ENCODE data around the gene GULP1.

DNA sequence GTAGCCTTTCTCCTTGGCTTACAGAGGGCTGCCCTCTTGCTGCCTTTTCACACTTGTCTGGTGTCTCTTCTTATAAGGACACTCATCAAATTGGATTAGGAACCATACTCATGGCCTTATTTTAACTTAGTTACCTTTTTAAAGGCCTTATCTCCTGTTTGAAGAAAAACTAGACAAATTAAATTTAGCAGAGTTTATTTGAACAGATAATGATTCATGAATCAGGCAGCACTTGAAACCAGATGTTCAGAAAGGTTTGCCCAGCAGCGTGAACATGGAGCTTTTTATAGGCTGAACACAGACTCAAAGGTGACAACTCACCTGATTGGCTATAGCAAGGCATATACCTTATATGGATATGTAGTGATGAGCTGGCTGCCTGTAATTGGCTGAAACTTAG lies 238.0 kb downstream of the GULP1 start:
- TF ChIP-seq POLR2AphosphoS5 (IDR thresholded peaks at IDR 0.05; ENCODE audit: low read depth, low read length) = no peak
- TF ChIP-seq, protein P1, sequence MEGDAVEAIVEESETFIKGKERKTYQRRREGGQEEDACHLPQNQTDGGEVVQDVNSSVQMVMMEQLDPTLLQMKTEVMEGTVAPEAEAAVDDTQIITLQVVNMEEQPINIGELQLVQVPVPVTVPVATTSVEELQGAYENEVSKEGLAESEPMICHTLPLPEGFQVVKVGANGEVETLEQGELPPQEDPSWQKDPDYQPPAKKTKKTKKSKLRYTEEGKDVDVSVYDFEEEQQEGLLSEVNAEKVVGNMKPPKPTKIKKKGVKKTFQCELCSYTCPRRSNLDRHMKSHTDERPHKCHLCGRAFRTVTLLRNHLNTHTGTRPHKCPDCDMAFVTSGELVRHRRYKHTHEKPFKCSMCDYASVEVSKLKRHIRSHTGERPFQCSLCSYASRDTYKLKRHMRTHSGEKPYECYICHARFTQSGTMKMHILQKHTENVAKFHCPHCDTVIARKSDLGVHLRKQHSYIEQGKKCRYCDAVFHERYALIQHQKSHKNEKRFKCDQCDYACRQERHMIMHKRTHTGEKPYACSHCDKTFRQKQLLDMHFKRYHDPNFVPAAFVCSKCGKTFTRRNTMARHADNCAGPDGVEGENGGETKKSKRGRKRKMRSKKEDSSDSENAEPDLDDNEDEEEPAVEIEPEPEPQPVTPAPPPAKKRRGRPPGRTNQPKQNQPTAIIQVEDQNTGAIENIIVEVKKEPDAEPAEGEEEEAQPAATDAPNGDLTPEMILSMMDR (IDR thresholded peaks at IDR 0.05 in 2 of 3, conservative IDR thresholded peaks at IDR 0.05 in 1 of 3; ENCODE audit: borderline replicate concordance in 1 of 3, insufficient read depth in 1 of 3, low read depth in 2 of 3, low read length in 2 of 3) = no peak
- TF ChIP-seq, protein P2, sequence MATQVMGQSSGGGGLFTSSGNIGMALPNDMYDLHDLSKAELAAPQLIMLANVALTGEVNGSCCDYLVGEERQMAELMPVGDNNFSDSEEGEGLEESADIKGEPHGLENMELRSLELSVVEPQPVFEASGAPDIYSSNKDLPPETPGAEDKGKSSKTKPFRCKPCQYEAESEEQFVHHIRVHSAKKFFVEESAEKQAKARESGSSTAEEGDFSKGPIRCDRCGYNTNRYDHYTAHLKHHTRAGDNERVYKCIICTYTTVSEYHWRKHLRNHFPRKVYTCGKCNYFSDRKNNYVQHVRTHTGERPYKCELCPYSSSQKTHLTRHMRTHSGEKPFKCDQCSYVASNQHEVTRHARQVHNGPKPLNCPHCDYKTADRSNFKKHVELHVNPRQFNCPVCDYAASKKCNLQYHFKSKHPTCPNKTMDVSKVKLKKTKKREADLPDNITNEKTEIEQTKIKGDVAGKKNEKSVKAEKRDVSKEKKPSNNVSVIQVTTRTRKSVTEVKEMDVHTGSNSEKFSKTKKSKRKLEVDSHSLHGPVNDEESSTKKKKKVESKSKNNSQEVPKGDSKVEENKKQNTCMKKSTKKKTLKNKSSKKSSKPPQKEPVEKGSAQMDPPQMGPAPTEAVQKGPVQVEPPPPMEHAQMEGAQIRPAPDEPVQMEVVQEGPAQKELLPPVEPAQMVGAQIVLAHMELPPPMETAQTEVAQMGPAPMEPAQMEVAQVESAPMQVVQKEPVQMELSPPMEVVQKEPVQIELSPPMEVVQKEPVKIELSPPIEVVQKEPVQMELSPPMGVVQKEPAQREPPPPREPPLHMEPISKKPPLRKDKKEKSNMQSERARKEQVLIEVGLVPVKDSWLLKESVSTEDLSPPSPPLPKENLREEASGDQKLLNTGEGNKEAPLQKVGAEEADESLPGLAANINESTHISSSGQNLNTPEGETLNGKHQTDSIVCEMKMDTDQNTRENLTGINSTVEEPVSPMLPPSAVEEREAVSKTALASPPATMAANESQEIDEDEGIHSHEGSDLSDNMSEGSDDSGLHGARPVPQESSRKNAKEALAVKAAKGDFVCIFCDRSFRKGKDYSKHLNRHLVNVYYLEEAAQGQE (IDR thresholded peaks at IDR 0.05; ENCODE audit: low read depth) = no peak
- TF ChIP-seq ZNF274 (IDR thresholded peaks at IDR 0.05; ENCODE audit: low read depth, low read length) = no peak
- no peak for TF ChIP-seq ZFX (IDR thresholded peaks at IDR 0.05)
- no peak for TF ChIP-seq POLR2A (IDR thresholded peaks at IDR 0.05; ENCODE audit: borderline replicate concordance, extremely low read depth, insufficient read depth, insufficient read length)
- TF ChIP-seq EZH2 (IDR thresholded peaks at IDR 0.05) = no peak
- TF ChIP-seq, protein P3, sequence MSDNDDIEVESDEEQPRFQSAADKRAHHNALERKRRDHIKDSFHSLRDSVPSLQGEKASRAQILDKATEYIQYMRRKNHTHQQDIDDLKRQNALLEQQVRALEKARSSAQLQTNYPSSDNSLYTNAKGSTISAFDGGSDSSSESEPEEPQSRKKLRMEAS (IDR thresholded peaks at IDR 0.05) = no peak
- TF ChIP-seq CEBPB (IDR thresholded peaks at IDR 0.05; ENCODE audit: low read depth) = no peak
- TF ChIP-seq TCF7L2 (IDR thresholded peaks at IDR 0.05; ENCODE audit: borderline replicate concordance, extremely low read depth, insufficient read depth, insufficient read length) = no peak
- no peak for TF ChIP-seq SP1 (IDR thresholded peaks at IDR 0.05; ENCODE audit: low read depth)
- TF ChIP-seq, protein P4, sequence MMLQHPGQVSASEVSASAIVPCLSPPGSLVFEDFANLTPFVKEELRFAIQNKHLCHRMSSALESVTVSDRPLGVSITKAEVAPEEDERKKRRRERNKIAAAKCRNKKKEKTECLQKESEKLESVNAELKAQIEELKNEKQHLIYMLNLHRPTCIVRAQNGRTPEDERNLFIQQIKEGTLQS (IDR thresholded peaks at IDR 0.05) = no peak
- no peak for TF ChIP-seq RAD21 (IDR thresholded peaks at IDR 0.05; ENCODE audit: low read depth)
